Measurements from ENCODE around the gene PHC2.

PHC2 gene

GRCh38 chr1:33348676-33349080 is 82.2 kb downstream of the PHC2 start:
- peak; percentile 23 for DNase-seq

- DNase-seq, result peak; percentile 48
Measured at GRCh38 chr1:33348194-33348593, 82.7 kb downstream of the PHC2 start.

DNA sequence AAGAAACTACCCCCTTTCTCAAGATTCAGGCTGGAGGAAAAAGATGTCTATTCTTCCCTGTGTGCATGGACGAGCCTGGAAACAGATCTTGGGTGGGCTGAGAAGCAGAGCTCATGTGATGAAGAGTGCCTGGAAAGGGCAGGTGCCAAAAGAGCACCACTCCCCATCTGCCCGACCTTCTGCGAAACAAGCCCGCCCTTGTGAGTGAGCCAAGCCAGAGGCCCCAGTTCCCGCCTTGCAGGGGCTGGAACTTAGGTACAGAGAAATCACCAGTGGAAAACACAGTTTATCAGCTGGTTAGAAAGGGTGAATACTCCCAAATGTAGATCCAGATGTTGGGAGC is 83.3 kb downstream of the PHC2 start:
- peak; percentile 37 for DNase-seq

GRCh38 chr1:33346927-33347649 is 83.8 kb downstream of the PHC2 start:
- DNase-seq, result peak; percentile 96

- no peak for DNase-seq
Measured at GRCh38 chr1:33346533-33346926, 84.4 kb downstream of the PHC2 start.

- DNase-seq, result no peak
Measured at GRCh38 chr1:33344896-33345560, 85.9 kb downstream of the PHC2 start.

- DNase-seq, result no peak
Measured at GRCh38 chr1:33343539-33343938, 87.4 kb downstream of the PHC2 start.

- DNase-seq, result peak; percentile 98
Measured at GRCh38 chr1:33342041-33342723, 88.7 kb downstream of the PHC2 start.

- peak; percentile 48 for DNase-seq
Measured at GRCh38 chr1:33341190-33341589, 89.7 kb downstream of the PHC2 start.

- no peak for DNase-seq
Measured at GRCh38 chr1:33339413-33339812, 91.5 kb downstream of the PHC2 start.

DNA sequence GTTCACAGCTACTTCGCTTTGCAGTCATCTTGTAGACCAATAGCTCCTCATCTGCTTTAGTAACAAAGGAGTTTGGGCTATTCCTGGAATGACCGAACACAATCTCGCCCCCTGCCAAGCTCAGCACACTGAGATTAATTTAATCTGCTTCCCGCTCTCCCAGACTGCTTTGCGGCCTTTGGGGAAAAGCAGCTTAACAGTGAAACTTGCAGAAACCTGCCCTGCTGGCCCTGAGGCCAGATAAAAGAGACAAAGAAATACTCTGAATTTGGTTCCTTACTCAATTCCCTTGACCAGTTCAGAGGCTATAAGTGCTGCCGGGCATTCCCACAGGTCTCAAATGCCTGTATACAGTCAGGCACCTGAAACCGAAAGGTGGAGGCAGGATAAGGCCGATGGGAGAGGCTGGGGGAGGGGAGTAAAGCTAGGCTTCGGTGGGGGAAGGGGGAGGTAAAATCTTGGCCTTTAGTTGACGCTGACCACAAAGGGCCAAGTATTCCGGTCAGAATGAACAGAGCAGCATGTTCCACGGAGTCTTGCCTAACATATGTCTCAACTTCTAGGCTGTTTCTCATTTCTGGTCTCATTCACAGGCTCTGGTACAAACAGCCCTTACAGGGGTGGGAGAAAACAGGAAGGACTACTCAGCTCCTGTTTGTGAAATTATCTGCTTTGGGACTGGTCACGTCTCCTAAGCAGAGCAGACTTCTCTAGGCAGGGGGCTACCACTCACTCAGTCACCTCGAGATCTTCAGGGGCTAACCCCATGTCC is 92.3 kb downstream of the PHC2 start:
- DNase-seq, result peak; percentile 89

- DNase-seq, result no peak
Measured at GRCh38 chr1:33338048-33338439, 92.9 kb downstream of the PHC2 start.

GRCh38 chr1:33337441-33337840 is 93.5 kb downstream of the PHC2 start:
- DNase-seq, result no peak

GRCh38 chr1:33336580-33336979 is 94.3 kb downstream of the PHC2 start:
- DNase-seq, result no peak

DNA sequence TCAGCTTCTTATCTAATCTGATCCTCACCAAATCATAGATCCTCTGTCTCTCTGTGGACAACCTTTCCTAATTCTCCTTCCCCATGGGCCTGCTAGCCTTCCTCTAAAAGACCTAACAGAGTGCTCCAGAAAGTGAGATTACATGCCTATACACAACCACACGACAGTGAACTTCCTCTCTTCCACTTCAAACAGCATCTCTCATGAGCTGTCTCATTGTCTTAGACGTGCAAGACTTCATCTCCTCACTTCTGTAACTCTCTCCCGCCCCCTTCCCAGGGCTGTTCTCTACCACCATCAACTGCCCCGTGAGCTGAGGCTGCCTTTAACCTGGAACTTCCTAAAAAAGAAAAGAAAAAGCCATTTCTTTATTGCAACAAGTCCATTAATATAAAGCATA is 95.9 kb downstream of the PHC2 start:
- DNase-seq, result no peak

- DNase-seq, result peak; percentile 47
Measured at GRCh38 chr1:33334081-33334552, 96.8 kb downstream of the PHC2 start.

DNA sequence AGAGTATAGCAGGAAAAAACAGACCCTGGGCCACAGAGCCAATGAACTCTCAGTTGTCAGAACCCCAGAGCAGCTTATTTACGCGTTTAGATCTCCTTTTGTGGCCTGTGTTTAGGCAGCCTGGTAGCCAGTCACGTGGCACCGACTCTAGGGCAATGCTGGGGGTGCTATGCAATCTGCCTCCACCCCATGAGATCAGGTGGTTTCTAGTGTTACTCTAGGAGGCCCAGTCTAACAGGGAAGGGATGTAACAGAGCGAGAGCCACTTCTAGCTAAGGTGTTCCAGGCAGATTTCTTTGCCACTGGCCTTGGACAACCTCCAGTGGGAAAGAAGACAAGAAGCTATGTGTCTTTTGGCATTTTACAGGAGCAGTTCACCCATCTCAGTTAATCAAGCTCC is 98.0 kb downstream of the PHC2 start:
- no peak for DNase-seq

DNA sequence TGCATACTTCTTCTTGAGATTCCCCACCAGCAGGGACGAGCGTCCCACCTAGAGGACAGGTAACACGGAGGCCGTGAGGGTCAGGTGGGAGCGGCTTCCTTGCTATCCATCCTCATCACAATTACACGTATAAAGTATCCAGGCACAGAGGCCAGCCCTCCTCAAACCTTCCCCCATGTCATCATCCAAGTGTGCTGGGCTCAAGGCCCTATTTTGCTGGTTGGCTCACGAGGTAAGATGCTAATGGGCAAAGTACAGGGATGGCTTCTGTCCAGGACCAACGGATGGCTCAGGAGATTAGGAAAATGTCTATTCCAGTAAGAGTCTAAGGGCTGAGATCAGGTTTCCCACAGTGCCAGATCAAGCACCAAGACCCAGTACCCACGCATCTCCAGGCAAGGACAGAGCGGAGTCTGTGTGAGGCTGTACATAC is 98.5 kb downstream of the PHC2 start:
- DNase-seq, result no peak

- DNase-seq, result no peak
Measured at GRCh38 chr1:33331444-33332356, 99.2 kb downstream of the PHC2 start.

DNA sequence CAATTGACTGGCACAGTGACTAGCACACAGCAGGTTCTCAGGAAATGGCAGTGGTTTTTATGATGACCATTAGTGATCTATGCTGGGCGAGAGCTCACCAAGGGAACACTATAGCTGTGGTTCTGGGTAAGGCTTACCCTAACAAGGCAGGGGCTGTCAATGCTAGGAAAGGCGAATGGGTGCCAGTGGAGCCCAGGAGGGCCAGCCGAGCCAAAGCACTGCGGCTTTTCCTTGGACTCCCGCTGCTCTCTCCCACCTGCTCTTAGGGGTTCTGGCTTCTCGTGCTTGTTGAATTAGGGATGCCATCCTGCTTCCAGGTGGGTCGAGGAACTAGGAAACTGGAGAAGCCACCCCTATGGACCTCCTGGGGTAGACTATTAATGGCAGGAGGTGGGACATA is 100.0 kb downstream of the PHC2 start:
- DNase-seq, result no peak

- DNase-seq, result no peak
Measured at GRCh38 chr1:33330361-33330890, 100.5 kb downstream of the PHC2 start.

All from HCEC 1CT (cell line).